HFFc6 (cell line): ENCODE measurements around the gene PPIA. TPM values are rescaled to one million over a fixed set of nuclear protein-coding genes. Genes with fewer than 3 reads are reported as not detected.

Source experiments
- DNase-seq: peaks from one replicate; pipeline ENCODE4 v3.0.0-alpha.2; 2018
- H3K27ac Mint-ChIP-seq: 2 replicates; pipeline ENCODE4 v1.8.0; 2020; ENCODE audit warnings: mild to moderate bottlenecking, mixed read lengths
- H3K27me3 Mint-ChIP-seq: 2 replicates; pipeline ENCODE4 v1.8.0; 2021; ENCODE audit warnings: mild to moderate bottlenecking, moderate library complexity, mixed read lengths; ENCODE audit not compliant: insufficient read depth
- H3K36me3 Mint-ChIP-seq: 2 replicates; pipeline ENCODE4 v1.8.0; 2021; ENCODE audit warnings: low read depth, mixed read lengths
- H3K4me1 Mint-ChIP-seq: 2 replicates; pipeline ENCODE4 v1.8.0; 2020; ENCODE audit warnings: low read depth, mixed read lengths
- H3K4me3 Mint-ChIP-seq: 2 replicates; pipeline ENCODE4 v1.8.0; 2020; ENCODE audit warnings: mild to moderate bottlenecking, moderate library complexity, mixed read lengths
- H3K9me3 Mint-ChIP-seq: 2 replicates; pipeline ENCODE4 v1.8.0; 2020; ENCODE audit warnings: mild to moderate bottlenecking, mixed read lengths
- total RNA-seq, 6 experiments: library from RNA; stranded (reverse); fragmentation: NEBNext Ultra II Directional; extraction: Animal tissue kit (Norgen Biotek cat#: 25700); gene quantifications; 2 replicates in 1 of 6; 3 replicates in 5 of 6; pipeline ENCODE4 v1.2.3, GENCODE V29; 2021
- TF ChIP-seq, protein P1 (sequence below): fragments of 200-600 bp; sonication (generic); IDR thresholded peaks from 2 replicates; pipeline ENCODE4 v1.5.0; 2021; ENCODE audit warnings: antibody characterized with exemption, mild to moderate bottlenecking

Gene PPIA
- total RNA-seq, 6 experiments from 2014 or later: 2,348 to 2,538 (median 2,460) TPM

DNA sequence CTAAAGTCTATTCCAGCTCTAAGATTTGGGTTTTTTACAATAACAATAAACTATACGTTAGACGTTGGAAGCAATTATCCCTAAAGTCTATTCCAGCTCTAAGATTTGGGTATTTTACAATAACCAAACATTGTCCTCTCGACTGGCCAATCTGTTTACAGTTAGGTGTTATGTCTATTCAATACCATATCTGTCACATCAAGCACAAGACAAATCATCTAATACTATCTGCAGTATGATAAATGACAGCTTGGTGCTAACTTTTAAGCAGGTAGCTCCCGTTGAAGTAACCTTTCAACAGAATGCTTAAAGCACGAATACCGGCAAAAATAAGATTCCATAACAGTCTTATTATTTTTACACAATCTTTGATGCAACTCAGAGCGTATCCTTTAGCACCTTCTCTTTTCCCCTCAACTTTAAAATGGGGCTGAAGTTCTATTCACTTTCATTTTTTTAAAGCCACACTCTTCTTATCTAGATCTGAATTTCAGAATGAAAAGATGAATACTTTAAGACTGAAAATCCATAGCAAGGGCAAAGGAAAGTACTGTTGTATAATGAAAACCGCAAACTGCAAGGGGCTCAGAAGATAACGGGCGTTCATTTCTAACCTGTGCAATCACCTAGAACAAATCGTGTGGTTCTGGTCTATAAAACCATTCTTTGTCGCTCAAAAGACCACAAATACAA, 50.5 kb downstream of the PPIA start:
- TF ChIP-seq, protein P1, sequence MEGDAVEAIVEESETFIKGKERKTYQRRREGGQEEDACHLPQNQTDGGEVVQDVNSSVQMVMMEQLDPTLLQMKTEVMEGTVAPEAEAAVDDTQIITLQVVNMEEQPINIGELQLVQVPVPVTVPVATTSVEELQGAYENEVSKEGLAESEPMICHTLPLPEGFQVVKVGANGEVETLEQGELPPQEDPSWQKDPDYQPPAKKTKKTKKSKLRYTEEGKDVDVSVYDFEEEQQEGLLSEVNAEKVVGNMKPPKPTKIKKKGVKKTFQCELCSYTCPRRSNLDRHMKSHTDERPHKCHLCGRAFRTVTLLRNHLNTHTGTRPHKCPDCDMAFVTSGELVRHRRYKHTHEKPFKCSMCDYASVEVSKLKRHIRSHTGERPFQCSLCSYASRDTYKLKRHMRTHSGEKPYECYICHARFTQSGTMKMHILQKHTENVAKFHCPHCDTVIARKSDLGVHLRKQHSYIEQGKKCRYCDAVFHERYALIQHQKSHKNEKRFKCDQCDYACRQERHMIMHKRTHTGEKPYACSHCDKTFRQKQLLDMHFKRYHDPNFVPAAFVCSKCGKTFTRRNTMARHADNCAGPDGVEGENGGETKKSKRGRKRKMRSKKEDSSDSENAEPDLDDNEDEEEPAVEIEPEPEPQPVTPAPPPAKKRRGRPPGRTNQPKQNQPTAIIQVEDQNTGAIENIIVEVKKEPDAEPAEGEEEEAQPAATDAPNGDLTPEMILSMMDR: no peak
- Mint-ChIP-seq H3K27me3 (no peaks in the 10 kb centered on the region), H3K9me3 (no peaks in the 10 kb centered on the region), H3K27ac (peak overlapping the region; percentile 98), H3K36me3 (peaks cover 7% of the 10 kb centered on the region), H3K4me3 (peak overlapping the region; percentile 99), H3K4me1 (peaks cover 42% of the 10 kb centered on the region)
- no peak for DNase-seq

DNA sequence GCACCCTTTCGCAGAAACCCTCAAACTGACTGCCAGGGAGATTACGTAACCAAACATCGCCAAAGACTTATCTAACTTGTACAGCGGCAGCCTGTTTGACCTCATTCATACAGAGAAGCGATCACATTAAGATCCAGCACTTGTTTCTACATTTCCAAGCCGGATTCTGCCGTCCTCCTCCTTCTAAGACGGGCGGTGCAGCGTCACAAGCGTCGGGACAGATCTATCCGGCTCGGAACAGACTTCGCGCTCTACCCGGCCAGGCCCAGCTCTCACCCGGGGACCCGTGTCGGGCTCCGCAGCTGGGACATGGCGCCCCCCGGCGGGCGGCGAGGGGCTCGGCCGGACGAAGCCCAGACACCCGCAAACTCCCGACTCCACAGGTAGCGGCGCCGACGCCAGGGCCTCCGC, 51.0 kb downstream of the PPIA start:
- Mint-ChIP-seq H3K36me3 (peaks cover 3% of the 10 kb centered on the region), H3K9me3 (no peaks in the 10 kb centered on the region), H3K27me3 (no peaks in the 10 kb centered on the region), H3K4me3 (peak overlapping the region; percentile 99), H3K4me1 (peaks cover 42% of the 10 kb centered on the region), H3K27ac (peak overlapping the region; percentile 98)
- TF ChIP-seq, protein P1: peak; percentile 94
- peak; percentile 77 for DNase-seq

DNA sequence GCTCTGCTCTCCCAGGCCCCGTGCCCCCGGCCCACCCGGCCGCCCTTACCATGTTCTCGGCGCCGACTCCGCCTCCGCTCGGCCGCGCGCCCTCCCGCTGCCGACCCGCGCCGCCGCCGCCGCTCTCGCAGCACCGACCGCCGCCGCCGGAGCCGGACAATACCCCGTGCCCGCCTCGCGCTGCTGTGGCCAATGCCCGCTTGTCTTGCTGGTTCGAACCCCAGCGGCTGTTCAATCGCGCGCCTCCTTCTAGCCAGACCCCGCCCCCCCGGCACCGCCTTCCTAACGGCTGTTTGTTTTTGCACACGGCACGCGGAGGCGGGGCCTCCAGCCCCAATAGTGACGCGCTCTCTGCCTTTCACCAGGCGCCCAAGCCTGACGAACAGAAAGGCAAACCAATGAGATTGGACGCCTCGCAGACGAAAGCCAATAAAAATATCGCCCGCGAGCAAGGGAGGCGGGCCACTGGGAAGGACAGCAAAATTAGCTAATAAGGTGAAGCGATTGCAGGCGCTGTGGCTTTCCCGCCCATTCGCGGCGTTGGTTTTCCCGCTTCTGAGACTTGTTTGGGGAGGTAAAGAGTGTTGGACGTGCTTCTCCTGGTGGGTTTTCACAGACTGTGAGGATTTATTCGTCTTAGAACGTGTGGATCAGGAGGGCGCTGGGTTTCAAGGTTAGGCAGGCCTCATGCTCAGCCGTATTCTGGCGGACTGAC, 51.6 kb downstream of the PPIA start, which contains the start of gene H2AZ2:
H2AZ2 (minus strand) TSS at position 168 of the 715 bp plus-strand sequence; CDS start at position 52, 116 bp downstream.
- Mint-ChIP-seq H3K36me3 (no peaks in the 10 kb centered on the region), H3K27me3 (no peaks in the 10 kb centered on the region), H3K9me3 (no peaks in the 10 kb centered on the region), H3K4me3 (peak within 1 kb of the TSS; percentile 99), H3K27ac (peak within 1 kb of the TSS; percentile 98), H3K4me1 (peaks cover 42% of the 10 kb centered on the region)
- peak; percentile 100 for DNase-seq
- TF ChIP-seq, protein P1: peak; percentile 56

DNA sequence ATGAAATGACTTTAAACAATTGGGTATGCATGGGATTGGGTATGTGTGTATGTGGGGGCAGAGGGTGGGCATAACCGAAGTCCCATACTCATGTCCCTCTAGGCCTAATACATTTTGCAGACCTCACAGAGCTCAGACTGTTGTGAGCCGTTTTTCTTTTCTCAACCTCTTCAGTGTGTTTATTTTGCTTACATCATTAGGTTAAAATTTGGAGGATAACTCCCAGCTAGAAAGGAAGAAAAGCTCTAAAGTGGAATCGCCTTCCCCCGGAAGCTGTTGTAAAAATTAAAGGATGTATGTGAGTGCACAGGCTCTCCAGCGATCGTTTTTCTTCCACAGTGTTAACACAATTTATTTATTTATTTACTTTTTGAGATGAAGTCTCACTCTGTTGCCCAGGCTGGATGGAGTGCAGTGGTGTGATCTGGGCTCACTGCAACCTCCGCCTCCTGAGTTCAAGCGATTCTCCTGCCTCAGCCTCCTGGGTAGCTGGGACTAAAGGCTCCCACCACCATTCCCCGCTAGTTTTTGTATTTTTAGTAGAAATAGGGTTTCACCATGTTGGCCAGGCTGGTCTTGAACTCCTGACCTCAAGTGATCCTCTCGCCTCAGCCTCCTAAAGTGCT, 52.9 kb downstream of the PPIA start:
- H3K27me3 Mint-ChIP-seq: no peaks in the 10 kb centered on the region
- TF ChIP-seq, protein P1: no peak
- peak overlapping the region; percentile 97 for H3K27ac Mint-ChIP-seq
- peaks cover 46% of the 10 kb centered on the region for H3K4me1 Mint-ChIP-seq
- no peak for DNase-seq
- H3K4me3 Mint-ChIP-seq: peak overlapping the region; percentile 99
- H3K36me3 Mint-ChIP-seq: no peaks in the 10 kb centered on the region
- H3K9me3 Mint-ChIP-seq: no peaks in the 10 kb centered on the region

DNA sequence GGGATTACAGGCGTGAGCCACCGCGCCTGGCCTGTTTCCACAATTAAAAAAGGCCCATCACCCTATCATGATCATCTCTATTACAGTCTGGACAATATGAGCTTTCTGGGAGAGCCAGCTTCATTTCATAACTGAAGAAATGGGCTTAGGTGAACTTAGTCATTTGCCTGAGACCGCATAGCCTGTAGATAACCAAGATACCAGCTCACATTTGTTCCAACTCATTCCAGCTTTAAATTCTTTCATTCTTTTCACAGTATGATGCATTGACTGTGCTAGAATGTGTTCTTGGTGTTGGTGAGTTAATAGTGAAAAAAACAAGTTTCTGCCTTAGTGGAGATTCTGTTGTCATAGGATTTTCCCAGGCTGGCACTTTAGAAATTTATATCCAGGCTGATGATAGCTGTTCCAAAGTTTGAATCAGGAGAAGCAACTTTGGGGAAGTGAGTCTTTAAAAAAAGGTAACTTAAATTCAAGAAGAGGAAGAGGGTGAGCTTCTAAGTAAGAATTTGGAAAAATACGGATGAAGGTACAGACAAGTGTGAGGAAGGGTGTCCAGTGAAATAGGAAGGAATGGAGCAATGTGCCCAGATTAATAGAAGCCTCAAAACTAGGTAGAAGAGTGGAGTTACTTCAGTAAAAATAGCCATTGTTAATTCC, 53.5 kb downstream of the PPIA start:
- TF ChIP-seq, protein P1: no peak
- Mint-ChIP-seq H3K4me3 (peak overlapping the region; percentile 99; the same call in 1 of the 2 replicates), H3K4me1 (peaks cover 40% of the 10 kb centered on the region), H3K27me3 (no peaks in the 10 kb centered on the region), H3K9me3 (no peaks in the 10 kb centered on the region), H3K27ac (peak overlapping the region; percentile 22; the same call in 1 of the 2 replicates), H3K36me3 (no peaks in the 10 kb centered on the region)
- peak; percentile 28 for DNase-seq
